ENCODE data around the gene TBC1D16. TPM values are rescaled to one million over a fixed set of nuclear protein-coding genes. Genes with fewer than 3 reads are reported as not detected.

TBC1D16 gene
- total RNA-seq, 1 donor, result 14.0 TPM

- DNase-seq (ENCODE audit: low read depth in 2 of 3, low spot score in 2 of 3), result no peak
These were observed 115.6 kb downstream of the TBC1D16 start for GRCh38 chr17:79919862-79920720.

GRCh38 chr17:79919164-79919585 lies 116.5 kb downstream of the TBC1D16 start:
- DNase-seq (ENCODE audit: low read depth in 2 of 3, low spot score in 2 of 3), result no peak

GRCh38 chr17:79918581-79919163 lies 117.0 kb downstream of the TBC1D16 start:
- no peak for DNase-seq (ENCODE audit: low read depth in 2 of 3, low spot score in 2 of 3)

GRCh38 chr17:79917902-79918484 lies 117.7 kb downstream of the TBC1D16 start:
- no peak for DNase-seq (ENCODE audit: low read depth in 2 of 3, low spot score in 2 of 3)

- no peak for DNase-seq (ENCODE audit: low read depth in 2 of 3, low spot score in 2 of 3)
These were observed 118.4 kb downstream of the TBC1D16 start for GRCh38 chr17:79916991-79917901.

GRCh38 chr17:79916506-79916905 lies 119.2 kb downstream of the TBC1D16 start:
- DNase-seq (ENCODE audit: low read depth in 2 of 3, low spot score in 2 of 3), result no peak

- DNase-seq (ENCODE audit: low read depth in 2 of 3, low spot score in 2 of 3), result peak in 2 of 3 donors; percentile 42 to 54
These were observed 119.7 kb downstream of the TBC1D16 start for GRCh38 chr17:79915850-79916430.

GRCh38 chr17:79914813-79915740 lies 120.6 kb downstream of the TBC1D16 start:
- DNase-seq (ENCODE audit: low read depth in 2 of 3, low spot score in 2 of 3), result no peak

- DNase-seq (ENCODE audit: low read depth in 2 of 3, low spot score in 2 of 3), result no peak
These were observed 121.5 kb downstream of the TBC1D16 start for GRCh38 chr17:79913896-79914812.

- no peak for DNase-seq (ENCODE audit: low read depth in 2 of 3, low spot score in 2 of 3)
These were observed 122.2 kb downstream of the TBC1D16 start for GRCh38 chr17:79913451-79913850.

- no peak for DNase-seq (ENCODE audit: low read depth in 2 of 3, low spot score in 2 of 3)
These were observed 122.9 kb downstream of the TBC1D16 start for GRCh38 chr17:79912552-79913330.

GRCh38 chr17:79911430-79912399 lies 124.0 kb downstream of the TBC1D16 start:
- no peak for DNase-seq (ENCODE audit: low read depth in 2 of 3, low spot score in 2 of 3)

- DNase-seq (ENCODE audit: low read depth in 2 of 3, low spot score in 2 of 3), result no peak
These were observed 124.7 kb downstream of the TBC1D16 start for GRCh38 chr17:79910985-79911361.

GRCh38 chr17:79909121-79909520 lies 126.6 kb downstream of the TBC1D16 start:
- no peak for DNase-seq (ENCODE audit: low read depth in 2 of 3, low spot score in 2 of 3)

GRCh38 chr17:79907850-79908249 lies 127.8 kb downstream of the TBC1D16 start:
- DNase-seq (ENCODE audit: low read depth in 2 of 3, low spot score in 2 of 3), result no peak

- DNase-seq (ENCODE audit: low read depth in 2 of 3, low spot score in 2 of 3), result no peak
These were observed 128.4 kb downstream of the TBC1D16 start for GRCh38 chr17:79907217-79907715.

All from hematopoietic multipotent progenitor cell (in vitro differentiated cells).